ENCODE measurements around the gene COL15A1.

GRCh38 chr9:99015890-99016289, 72.2 kb downstream of the COL15A1 start:
- TF ChIP-seq CTCF (IDR thresholded peaks at IDR 0.05; ENCODE audit: low read depth, low read length) (no peak), POLR2A (IDR thresholded peaks at IDR 0.05; ENCODE audit: extremely low read depth, insufficient read length) (no peak), MAX (IDR thresholded peaks at IDR 0.05; ENCODE audit: low read depth, low read length) (no peak)
